Occipital lobe (tissue), 2 donors: ENCODE data around the gene TOM1L2. TPM values are rescaled to one million over a fixed set of nuclear protein-coding genes. Genes with fewer than 3 reads are reported as not detected.

Experiments
- DNase-seq: peaks from one replicate; lab custom pipeline; 2025; lab: John Stamatoyannopoulos, UW
- total RNA-seq: library from RNA; depleted of rRNA; stranded (reverse); fragments of >200 nt; gene quantifications from one replicate; pipeline ENCODE4 v1.2.3, GENCODE V29; 2014

TOM1L2 gene
- total RNA-seq, 1 donor from 2014 or later, result 17.8 TPM

GRCh38 chr17:17819561-17819995 is 152.6 kb downstream of the TOM1L2 start:
- DNase-seq, result peak; percentile 28

- no peak for DNase-seq
Observed at GRCh38 chr17:17819111-17819510, 153.1 kb downstream of the TOM1L2 start.

- DNase-seq, result no peak
Observed at GRCh38 chr17:17818088-17818526, 154.1 kb downstream of the TOM1L2 start.

- no peak for DNase-seq
Observed at GRCh38 chr17:17817552-17817947, 154.7 kb downstream of the TOM1L2 start.

GRCh38 chr17:17816831-17817551 is 155.2 kb downstream of the TOM1L2 start:
- DNase-seq, result no peak

GRCh38 chr17:17816240-17816814 is 155.9 kb downstream of the TOM1L2 start:
- peak; percentile 39 for DNase-seq

GRCh38 chr17:17815436-17816200 is 156.6 kb downstream of the TOM1L2 start:
- no peak for DNase-seq

- DNase-seq, result no peak
Observed at GRCh38 chr17:17815062-17815406, 157.2 kb downstream of the TOM1L2 start.

GRCh38 chr17:17814162-17815061 is 157.8 kb downstream of the TOM1L2 start:
- DNase-seq, result no peak

- DNase-seq, result no peak
Observed at GRCh38 chr17:17813725-17814095, 158.5 kb downstream of the TOM1L2 start.

GRCh38 chr17:17813055-17813724 is 159.0 kb downstream of the TOM1L2 start:
- no peak for DNase-seq

GRCh38 chr17:17812211-17813054 is 159.8 kb downstream of the TOM1L2 start:
- peak; percentile 47 for DNase-seq

GRCh38 chr17:17811381-17812210 is 160.6 kb downstream of the TOM1L2 start:
- no peak for DNase-seq

- no peak for DNase-seq
Observed at GRCh38 chr17:17810895-17811248, 161.3 kb downstream of the TOM1L2 start.

GRCh38 chr17:17810084-17810894 is 161.9 kb downstream of the TOM1L2 start:
- no peak for DNase-seq

- no peak for DNase-seq
Observed at GRCh38 chr17:17809531-17810083, 162.6 kb downstream of the TOM1L2 start.

GRCh38 chr17:17808706-17809432 is 163.3 kb downstream of the TOM1L2 start:
- no peak for DNase-seq
